ENCODE measurements around the gene SPINK1.
"Not testable (repeated sequence)": the region's sequence is repeated elsewhere in the genome, so short reads cannot be mapped to it uniquely, and the experiment has no call there.

The SPINK1 gene

DNA sequence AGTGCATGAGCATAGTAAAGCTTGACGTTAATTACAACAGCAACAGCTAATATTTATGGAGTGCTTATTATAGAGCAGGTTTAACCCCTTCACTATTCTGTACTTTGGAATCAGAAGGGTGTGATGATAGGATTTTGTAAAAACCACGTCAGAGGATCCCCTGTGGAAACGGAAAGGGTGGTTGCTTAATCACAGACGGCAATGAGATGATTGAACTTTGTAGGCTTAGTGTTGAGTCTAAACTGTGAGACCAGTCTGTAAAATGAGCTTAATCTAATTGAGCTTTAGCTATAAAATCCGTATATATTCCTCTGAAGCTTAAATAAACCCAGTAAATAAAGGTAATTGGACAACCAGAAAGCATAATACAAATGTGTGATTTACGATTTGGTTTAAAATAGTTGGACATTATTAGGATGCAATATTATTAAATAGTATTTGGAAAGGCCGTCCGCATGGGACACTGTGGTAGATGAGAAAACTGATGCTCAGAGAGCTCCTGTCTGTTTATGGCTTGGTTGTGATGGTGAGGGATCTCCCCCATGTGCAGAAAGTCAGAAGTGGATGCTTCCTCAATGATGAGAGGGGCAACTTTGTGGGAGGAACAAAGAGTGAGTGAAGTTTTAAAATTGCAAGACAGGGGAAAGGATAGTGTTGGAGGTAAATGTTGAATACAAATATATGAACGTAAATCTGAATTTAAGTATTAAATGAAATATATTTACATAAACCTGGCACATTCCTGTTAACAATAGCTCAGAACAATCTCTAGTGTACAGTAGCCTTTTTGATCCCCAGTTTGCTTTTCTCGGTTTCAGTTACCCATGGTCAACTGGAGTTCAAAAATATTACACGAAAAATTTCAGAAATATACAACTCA, 23.7 kb upstream of the SPINK1 start:
- DNase-seq (ENCODE audit: low spot score) = no peak

DNA sequence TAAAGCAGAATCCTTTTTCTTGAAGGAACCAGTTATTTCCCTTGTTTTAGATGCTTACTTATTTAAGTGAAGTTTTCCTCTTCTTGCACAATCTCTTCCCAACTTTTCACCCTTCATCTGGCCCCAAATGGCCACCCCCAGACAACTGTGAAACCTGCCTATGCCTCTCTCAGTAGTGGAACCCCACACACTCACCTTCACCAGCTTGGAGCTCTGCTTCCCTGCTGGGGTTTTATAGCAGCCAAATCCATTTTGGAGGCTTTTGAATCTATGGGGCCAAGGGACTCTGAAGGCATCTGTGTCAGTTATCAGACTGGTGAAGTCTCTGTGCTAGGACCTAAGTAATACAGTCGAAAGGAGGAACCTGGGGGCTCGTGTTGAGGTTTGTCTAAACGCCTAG, 22.9 kb upstream of the SPINK1 start:
- no peak for DNase-seq (ENCODE audit: low spot score)

DNA sequence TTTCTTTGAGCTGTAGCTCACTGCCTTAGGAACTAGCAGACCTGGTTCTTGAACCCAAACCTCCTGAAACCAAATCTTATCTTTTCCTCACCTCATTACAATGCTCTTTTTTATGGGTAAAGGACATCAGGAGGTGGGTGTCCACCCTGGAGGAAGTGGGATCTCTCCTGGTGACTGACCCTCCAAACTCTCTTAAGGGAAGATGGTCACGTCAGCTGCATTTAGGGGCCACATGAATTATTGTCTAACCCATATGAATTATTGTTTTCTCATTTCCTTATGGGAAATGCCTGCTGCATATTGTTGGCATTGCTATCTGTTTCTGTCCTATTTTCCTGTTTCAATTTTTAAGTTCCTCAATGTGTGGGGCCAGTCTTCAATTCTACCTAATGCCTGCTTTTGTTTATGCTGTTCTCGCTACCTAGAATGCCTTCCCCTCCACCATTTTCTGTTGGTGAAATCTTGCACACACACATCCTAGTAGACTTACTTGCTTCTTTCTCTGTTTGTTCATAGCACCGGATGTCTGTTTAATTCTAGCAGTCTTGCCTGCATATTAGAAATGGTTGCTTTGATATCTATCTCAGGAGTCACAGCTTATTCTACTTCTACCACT, 22.0 kb upstream of the SPINK1 start:
- no peak for DNase-seq (ENCODE audit: low spot score)

DNA sequence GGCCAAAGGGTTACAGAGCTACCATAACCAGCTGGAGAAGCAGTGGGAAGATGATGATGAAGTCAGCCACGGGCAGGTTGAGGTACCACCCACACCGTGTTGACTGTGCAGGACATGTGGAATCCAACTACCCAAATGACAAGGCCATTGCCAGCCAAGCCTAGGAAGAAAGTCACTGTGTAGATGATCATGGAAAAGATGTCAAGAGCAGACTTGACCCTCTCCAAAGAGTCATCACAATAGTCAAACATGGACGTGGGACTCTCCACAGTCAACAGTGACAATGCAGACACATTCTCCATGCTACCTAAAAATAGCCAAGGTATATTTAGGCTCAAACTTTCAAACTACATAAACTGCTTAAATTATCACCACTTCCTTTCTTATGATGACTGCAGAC, 20.9 kb upstream of the SPINK1 start:
- no peak for DNase-seq (ENCODE audit: low spot score)

DNA sequence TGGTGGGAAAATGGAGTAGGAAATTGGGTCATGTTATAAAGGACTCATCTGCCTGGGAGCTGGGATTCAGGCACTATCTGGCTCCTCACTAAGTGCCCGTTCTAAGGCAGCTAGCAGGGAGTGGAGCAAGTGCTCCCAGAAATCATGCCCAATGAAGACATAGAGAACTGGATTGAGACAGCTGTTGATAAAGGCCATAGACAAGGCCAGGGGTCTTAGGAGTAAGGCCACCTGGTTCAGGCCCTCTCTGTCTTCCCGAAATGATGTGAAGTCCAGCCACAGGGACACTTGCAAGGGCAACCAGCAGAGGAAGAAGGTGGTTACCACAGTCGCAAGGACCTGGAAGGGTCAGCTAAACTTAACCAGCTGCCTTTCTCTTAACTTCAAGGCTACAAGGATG, 20.1 kb upstream of the SPINK1 start:
- DNase-seq (ENCODE audit: low spot score) = no peak

DNA sequence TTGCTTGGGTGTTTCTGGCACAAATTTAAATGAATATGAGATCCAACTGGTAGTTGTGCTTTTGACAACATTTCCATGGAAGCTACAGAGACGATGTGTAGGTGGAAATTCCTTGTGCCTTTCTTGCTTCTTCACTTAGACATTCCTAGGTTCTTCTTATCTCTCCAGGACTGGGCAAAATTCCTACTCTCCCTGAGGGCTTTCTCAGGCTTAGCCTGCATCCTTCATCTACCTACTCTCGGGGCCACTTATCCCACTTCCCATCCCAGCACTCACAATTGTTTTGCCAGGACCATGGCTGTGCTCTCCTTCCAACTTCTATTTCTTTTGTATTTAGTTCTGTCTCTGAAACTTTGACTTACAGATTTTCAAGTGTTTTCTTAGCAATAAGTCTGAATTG, 17.8 kb upstream of the SPINK1 start:
- no peak for DNase-seq (ENCODE audit: low spot score)

DNA sequence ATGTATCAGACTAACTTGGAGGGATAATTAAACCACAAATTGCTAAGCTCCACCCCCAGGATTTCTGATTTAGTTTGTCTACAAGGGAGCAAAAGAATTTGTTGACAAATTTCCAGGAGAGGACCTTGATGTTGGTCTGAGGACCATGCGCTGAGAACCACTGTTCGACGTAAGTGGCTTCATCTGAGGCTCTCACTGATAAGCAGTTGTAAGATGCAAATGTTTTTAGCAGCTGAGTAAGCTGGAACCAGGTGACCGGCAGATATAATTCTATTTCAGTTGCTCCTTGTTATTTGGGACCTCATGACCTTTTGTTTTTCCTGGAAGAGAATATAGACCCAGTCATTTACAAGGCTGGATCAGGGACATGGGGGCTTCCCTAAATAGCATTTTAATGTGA, 14.1 kb upstream of the SPINK1 start:
- DNase-seq (ENCODE audit: low spot score) = no peak

DNA sequence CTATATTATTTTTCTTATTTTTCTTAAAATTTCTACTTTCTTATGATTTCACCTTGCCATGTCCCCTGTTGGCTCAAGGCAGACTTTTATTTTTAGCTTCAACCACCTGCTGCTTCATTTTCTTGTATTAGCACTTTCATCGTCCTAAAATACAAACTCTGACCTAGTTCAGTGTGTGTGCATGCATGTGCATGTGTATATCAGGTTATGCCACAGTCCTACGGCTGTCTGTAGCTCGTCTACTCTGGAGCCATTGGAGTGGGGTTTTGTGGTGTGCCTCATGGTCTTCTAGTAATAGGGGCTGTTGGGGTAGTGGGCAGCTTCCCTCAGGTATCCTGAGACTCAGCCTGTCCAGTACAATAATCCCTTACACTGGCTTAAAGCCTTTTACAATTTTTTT, 13.4 kb upstream of the SPINK1 start:
- DNase-seq (ENCODE audit: low spot score) = no peak

DNA sequence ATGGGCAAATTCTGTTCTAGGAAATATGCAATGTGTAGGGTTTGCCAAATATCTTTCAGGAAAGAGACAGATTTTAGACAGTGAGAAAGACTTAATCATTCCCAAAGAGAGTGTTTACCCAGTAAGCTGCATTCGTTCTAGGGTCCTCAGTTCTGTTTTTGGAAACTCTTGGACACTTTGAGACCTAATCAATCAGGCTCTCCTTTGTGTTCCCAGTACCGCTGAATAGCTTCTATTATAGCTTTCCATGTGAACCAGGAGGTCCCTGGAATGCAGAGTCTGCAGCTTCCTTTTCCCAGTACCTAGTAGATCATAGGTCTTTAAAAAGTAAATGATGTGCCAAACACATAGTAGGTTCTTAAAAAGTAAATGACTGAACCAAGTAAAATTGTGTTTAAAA, 11.4 kb upstream of the SPINK1 start:
- no peak for DNase-seq (ENCODE audit: low spot score)

DNA sequence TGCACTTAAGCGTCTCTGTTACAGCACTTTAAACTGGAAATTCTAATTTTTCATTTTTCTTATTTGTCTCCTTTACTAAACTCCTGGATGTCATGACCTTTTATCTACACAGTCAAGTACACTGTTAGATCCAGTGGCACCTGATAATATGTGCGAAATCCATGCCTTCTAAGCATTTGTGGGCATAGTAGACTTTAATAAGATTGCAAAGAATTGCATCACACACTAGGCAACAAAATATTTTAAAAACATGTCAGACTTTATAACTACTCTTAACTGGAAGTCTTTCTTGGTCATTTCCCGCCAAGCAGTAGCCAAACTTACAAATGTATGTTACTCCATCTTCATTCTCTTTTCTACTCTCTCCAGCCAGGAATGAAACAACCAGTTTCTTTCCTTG, 5.0 kb upstream of the SPINK1 start:
- no peak for DNase-seq (ENCODE audit: low spot score)

DNA sequence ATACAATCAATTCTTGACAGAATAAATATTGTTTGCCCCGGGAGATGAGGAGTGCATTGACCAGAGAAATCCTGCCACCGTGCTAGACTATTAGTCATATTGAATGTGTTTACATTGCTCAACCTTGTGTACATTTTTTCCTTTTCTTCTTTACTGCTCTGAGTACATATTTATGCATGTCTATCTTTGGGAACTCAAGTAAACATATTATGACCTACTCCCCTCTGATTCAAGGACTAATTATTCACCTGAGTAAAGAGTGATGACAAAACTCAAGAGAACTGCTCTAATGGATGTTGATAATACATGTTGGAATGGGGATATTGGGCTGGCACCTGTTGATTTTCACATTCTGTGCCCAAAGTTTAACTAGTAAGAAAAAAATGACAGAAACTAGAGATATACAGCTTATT, 3.9 kb upstream of the SPINK1 start:
- no peak for DNase-seq (ENCODE audit: low spot score)

DNA sequence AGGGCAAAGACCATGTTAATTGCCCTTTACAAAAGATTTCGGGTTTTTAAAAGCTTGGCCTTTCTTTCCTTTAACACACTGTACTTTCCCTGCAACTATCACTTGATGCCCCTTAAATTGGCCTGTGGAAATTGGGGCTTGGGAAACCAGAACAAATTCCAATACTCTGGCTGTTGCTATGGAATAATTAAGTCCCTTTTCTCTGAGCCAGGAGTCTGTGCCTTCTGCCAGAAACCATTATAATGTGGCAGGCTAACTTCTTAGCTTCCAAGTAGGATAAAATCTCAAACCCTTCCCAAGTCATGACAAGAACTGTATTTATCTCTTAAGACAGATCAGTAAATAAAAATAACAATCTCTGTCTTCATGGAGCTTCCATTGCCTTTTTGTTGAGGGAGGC, 1.1 kb upstream of the SPINK1 start:
- no peak for DNase-seq (ENCODE audit: low spot score)

DNA sequence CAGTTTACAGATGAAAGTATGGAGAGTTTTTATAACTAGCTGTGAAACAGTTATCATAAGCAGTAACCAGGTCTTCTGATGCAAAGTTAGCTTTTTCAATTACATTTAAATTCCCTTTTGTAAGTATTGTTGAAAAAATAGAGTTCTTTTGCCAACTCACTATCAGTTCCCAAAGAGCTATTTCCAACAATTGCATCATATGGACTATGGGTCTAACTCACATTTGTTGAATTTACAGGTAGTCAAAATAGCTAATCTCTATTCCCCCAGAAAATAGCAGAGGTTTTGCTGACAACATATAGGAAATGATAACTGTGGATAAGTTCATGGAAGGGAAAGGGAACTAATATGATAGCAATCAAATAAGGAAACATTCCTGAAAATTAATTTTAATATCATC, 1.4 kb downstream of the SPINK1 start:
- DNase-seq (ENCODE audit: low spot score) = no peak

DNA sequence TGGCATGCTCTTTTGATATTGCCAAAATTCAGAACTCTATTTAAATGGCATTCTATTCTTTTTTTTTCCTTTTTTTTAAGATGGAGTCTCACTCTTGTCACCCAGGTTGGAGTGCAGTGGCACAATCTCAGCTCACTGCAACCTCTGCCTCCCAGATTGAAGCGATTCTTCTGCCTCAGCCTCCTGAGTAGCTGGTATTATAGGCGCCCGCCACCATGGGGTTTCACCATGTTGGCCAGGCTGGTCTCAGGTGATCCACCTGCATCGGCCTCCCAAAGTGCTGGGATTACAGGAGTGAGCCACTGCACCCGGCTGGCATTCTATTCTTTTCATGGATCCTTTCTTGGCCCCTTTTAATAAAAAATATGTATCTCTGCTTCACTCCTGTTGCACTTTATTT, 4.5 kb downstream of the SPINK1 start:
- DNase-seq (ENCODE audit: low spot score) = not testable (repeated sequence)

DNA sequence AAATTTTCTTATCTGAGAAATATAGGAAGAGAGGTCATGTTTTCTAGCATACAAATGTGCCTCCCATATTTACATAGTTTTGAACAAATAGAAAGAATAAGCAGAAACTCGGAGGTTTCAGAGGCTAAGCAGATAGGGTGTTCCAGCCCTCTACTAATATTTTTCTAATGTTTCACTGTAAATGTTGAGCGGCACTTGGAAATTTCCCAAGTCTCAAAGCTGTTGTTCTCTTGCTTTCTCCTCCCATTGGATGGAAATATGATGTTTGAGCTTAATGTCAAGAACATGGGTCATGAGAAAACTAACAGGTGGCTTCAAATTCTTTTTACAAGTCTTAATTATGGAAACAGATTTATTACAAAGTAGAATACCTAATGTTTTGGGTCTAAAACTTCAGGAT, 5.1 kb downstream of the SPINK1 start:
- no peak for DNase-seq (ENCODE audit: low spot score)

DNA sequence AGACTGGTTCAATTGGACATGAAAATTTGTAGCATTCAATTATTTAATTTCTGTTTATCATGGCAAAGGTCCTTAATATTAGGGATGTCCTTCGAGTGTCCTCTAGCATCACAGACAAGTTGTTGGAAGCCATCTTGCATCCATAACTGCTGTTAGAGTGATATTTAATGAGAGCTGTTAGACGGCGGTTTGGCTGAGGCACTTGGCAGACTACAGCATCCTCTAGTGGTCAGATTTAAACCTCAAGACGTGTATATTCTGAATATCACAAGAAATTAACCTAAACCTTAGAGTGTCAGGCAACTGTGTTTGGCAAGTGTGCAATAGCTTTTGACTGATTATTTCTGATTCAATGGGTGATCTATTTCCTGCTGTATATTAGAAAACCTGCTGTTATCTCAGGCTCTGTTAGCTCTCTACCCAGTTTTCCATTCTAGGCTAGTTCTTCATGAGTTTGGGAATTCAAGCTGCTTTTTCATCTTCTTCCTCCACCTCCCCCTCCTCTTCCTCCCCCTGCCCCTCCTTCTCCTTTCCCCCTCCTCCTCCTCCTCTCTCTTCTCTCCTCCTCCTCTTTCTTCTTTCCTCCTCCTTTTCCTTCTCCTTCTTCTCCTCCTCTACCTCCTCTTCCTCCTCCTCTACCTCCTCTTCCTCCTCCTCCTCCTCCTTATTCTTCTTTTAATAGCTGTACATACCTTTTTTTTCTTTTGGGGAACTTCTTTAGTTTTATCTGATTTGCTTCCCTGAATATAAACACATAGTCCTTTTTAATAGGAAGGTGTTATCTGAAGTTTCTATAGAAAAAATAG, 8.6 kb downstream of the SPINK1 start:
- DNase-seq (ENCODE audit: low spot score) = no peak

DNA sequence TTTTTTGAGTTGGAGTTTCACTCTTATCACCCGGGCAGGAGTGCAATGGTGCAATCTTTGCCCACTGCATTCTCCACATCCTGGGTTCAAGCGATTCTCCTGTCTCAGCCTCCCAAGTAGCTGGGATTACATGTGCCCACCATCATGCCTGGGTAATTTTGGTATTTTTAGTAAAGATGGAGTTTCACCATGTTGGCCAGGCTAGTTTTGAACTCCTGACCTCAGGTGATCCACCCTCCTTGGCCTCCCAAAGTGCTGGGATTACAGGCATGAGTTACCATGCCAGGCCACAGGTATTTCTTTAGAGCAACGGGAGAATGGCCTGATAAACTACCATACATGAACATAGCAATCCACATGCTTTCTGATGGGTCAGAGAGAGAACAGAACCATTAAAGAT, 9.2 kb downstream of the SPINK1 start:
- DNase-seq (ENCODE audit: low spot score) = not testable (repeated sequence)

DNA sequence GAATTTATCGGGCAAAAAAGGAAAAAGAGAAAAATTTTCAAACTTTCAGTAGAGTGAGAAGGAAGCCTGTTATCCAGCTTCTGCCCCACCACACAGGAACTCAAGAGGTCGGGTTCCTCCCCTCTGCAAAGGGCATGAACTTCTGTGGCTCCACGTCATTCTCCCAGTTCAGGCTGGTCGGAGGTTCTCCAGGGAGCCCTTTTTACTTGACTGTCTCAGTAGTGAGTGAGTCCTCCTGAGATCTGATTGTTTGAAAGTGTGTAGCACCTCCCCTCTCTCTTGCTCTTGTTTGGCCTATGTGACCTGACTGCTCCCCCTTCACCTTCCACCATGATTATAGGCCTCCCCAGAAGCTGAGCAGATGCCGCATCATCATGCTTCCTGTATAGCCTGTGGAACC, 9.7 kb downstream of the SPINK1 start:
- no peak for DNase-seq (ENCODE audit: low spot score)

DNA sequence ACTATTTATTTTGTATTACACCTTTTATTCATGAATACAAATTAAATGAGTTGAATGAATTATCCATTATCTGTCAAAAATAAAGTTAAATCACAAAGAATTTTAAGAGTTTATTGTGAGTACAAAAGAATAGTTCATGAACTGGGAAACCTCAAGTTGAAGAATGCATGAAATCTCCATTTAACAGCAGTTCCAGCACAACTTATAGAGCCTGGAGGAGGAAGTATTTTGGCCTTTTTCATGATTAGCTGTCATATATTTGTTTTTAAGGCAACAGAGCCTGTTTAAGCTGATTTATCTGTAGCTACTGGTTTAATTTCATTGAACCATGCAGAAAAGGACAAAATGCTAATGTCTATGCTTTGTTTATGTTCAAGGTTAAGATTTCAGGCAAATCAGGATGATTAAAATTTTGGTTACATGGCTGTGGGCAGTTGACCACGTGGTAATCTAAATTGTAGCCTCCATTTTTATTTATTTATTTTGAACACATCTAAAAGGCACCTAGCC, 12.2 kb downstream of the SPINK1 start:
- no peak for DNase-seq (ENCODE audit: low spot score)

DNA sequence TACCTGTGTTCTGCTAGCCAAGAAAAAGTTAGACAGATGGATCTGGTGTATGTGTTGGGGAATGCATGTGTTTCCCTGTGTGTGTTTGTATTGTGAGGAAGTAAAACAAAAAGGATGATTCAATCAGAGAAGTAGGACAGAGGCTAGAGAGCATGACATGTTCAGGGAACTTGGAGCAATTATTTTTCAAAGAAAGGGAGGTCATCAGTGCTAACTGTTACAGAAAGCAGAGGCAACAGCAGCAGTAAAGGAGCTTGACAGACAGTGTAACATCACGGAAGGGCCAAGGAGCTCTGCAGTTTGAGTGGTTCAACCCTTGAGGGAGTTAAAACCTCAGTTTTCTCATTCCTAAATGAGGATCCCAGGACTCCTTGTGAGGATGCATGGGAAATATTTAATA, 13.2 kb downstream of the SPINK1 start:
- no peak for DNase-seq (ENCODE audit: low spot score)

DNA sequence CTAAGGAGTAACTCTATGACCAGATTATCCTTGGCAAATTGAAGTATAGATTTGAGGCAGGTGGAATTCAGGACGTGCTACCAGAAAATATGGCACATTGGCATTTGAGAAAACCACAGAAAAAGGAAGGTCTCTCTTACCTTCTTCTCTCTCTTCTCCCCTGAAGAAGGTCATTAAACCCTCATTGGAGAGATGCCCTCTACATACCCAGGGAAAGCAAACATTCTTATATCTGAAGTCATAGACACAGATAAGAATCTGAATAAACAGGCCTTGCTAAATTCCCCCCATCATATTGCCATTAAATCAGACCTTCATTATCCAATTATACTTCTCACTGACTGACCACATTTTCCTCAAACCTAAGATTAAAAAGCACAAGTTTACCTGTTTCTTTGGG, 17.8 kb downstream of the SPINK1 start:
- no peak for DNase-seq (ENCODE audit: low spot score)

DNA sequence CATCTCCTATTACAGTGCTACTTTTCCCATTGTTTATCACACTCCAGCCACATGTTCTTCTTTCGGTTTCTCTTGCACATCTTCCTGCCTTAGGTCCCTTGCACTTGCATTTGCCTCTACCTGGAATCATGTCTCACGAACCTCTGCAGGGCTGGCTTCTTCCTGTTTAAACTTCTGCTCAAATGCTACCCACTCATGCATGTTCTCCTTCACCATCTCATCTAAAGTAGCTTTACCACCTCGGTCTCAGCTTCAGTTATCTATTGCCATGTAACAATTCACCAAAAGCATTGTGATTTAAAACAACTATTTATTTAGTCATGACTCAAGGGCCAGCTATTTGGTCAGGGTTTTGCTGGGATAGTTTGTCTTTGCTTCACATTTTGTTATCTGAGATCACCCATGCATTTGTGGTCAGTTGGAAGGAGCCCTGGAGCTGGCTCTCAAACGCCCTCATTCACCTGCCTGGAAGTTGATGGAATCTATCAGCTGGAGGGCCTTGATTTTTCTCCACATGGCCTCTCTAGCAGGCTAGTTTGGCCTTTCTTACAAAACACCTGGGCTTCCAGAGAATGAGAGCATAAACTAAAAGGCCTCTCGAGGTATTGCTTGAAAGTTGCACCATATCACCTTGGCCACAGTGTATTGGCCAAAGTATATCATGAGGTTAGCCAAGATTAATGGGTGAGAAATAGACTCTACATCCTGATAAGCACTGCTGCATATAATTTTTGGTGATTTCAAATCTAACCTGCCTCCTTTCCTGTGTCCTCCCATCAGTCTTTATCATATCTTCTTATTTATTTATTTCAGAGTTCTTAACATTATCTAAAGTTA, 21.4 kb downstream of the SPINK1 start:
- no peak for DNase-seq (ENCODE audit: low spot score)
